ENCODE data around the gene FOSL1. TPM values are rescaled to one million over a fixed set of nuclear protein-coding genes. Genes with fewer than 3 reads are reported as not detected.

The FOSL1 gene
- total and polyA plus RNA-seq, 4 donors = 0.17 to 0.20 TPM; not detected in 2

- peaks cover 10 to 48% (median 32%) of the 10 kb centered on the region in 4 donors for H3K4me1 ChIP-seq (ENCODE audit: control insufficient read depth in 4 of 4, insufficient read depth in 4 of 4, low read length in 3 of 4)
- peak overlapping the region; percentile 12 to 84 (median 59) for H3K4me3 ChIP-seq (ENCODE audit: low read depth in 1 of 3, low read length in 3 of 3)
- H3K9ac ChIP-seq (ENCODE audit: low read depth in 1 of 2, low read length in 2 of 2) = peak overlapping the region; percentile 9 to 92
- peaks cover 11 to 32% (median 23%) of the 10 kb centered on the region in 4 donors for H3K36me3 ChIP-seq (ENCODE audit: control insufficient read depth in 4 of 4, insufficient read depth in 3 of 4, low read depth in 1 of 4, low read length in 3 of 4)
- no peak for DNase-seq (ENCODE audit: low spot score)
- H3K27me3 ChIP-seq (ENCODE audit: control insufficient read depth in 4 of 4, insufficient read depth in 4 of 4, low read length in 3 of 4) = no peaks in the 10 kb centered on the region
- 7% methylated on average over 16 of the region's 16 CpGs for WGBS
- no peaks in the 10 kb centered on the region for H3K9me3 ChIP-seq (ENCODE audit: control insufficient read depth in 4 of 4, low read length in 3 of 4)
- TF ChIP-seq FOXA1 (IDR thresholded peaks at IDR 0.05) (no peak), FOXA2 (IDR thresholded peaks at IDR 0.05) (no peak), TAF1 (conservative IDR thresholded peaks at IDR 0.05) (peak; percentile 66), HNF4A (conservative IDR thresholded peaks at IDR 0.05) (no peak)
- peak overlapping the region; percentile 81 to 96 for H3K27ac ChIP-seq (ENCODE audit: low read depth in 1 of 2, low read length in 2 of 2)
Observed at GRCh38 chr11:65859812-65860277, 40.3 kb downstream of the FOSL1 start.

GRCh38 chr11:65859095-65859811 lies 40.9 kb downstream of the FOSL1 start:
- TF ChIP-seq RAD21 (IDR thresholded peaks at IDR 0.05) = no peak
- peak; percentile 82 for TF ChIP-seq REST (IDR thresholded peaks at IDR 0.05)
- no peak for TF ChIP-seq HNF4G (IDR thresholded peaks at IDR 0.05)
- TF ChIP-seq, protein P1, sequence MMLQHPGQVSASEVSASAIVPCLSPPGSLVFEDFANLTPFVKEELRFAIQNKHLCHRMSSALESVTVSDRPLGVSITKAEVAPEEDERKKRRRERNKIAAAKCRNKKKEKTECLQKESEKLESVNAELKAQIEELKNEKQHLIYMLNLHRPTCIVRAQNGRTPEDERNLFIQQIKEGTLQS (IDR thresholded peaks at IDR 0.05) = peak; percentile 1
- TF ChIP-seq JUND (IDR thresholded peaks at IDR 0.05) = no peak
- TF ChIP-seq RXRA (IDR thresholded peaks at IDR 0.05) = no peak
- TF ChIP-seq YY1 (IDR thresholded peaks at IDR 0.05) = peak; percentile 53
- peak in 1 of 2 donors; percentile 19 for TF ChIP-seq GABPA (IDR thresholded peaks at IDR 0.05 in 1 of 2, conservative IDR thresholded peaks at IDR 0.05 in 1 of 2)
- TF ChIP-seq NR2F2 (IDR thresholded peaks at IDR 0.05) = no peak
- TF ChIP-seq MAX (IDR thresholded peaks at IDR 0.05) = peak; percentile 12
- TF ChIP-seq EGR1 (IDR thresholded peaks at IDR 0.05; ENCODE audit: low read depth in 2 of 2) = peak; percentile 74 to 75
- no peak for TF ChIP-seq FOXA2 (IDR thresholded peaks at IDR 0.05)
- TF ChIP-seq FOXA1 (IDR thresholded peaks at IDR 0.05) = no peak
- TF ChIP-seq, protein P2, sequence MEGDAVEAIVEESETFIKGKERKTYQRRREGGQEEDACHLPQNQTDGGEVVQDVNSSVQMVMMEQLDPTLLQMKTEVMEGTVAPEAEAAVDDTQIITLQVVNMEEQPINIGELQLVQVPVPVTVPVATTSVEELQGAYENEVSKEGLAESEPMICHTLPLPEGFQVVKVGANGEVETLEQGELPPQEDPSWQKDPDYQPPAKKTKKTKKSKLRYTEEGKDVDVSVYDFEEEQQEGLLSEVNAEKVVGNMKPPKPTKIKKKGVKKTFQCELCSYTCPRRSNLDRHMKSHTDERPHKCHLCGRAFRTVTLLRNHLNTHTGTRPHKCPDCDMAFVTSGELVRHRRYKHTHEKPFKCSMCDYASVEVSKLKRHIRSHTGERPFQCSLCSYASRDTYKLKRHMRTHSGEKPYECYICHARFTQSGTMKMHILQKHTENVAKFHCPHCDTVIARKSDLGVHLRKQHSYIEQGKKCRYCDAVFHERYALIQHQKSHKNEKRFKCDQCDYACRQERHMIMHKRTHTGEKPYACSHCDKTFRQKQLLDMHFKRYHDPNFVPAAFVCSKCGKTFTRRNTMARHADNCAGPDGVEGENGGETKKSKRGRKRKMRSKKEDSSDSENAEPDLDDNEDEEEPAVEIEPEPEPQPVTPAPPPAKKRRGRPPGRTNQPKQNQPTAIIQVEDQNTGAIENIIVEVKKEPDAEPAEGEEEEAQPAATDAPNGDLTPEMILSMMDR (IDR thresholded peaks at IDR 0.05; ENCODE audit: low read depth, low read length, missing input control) = no peak
- TF ChIP-seq TAF1 (conservative IDR thresholded peaks at IDR 0.05) = peak; percentile 77
- TF ChIP-seq ZBTB33 (IDR thresholded peaks at IDR 0.05) = no peak
- peak; percentile 63 for TF ChIP-seq SP1 (IDR thresholded peaks at IDR 0.05)
- TF ChIP-seq HNF4A (conservative IDR thresholded peaks at IDR 0.05) = no peak
- H3K36me3 ChIP-seq (ENCODE audit: control insufficient read depth in 4 of 4, insufficient read depth in 3 of 4, low read depth in 1 of 4, low read length in 3 of 4) = peaks cover 11 to 32% (median 23%) of the 10 kb centered on the region in 4 donors
- DNase-seq (ENCODE audit: low spot score) = peak; percentile 95
- H3K9me3 ChIP-seq (ENCODE audit: control insufficient read depth in 4 of 4, low read length in 3 of 4) = no peaks in the 10 kb centered on the region
- H3K4me1 ChIP-seq (ENCODE audit: control insufficient read depth in 4 of 4, insufficient read depth in 4 of 4, low read length in 3 of 4) = peaks cover 10 to 48% (median 32%) of the 10 kb centered on the region in 4 donors
- H3K27ac ChIP-seq (ENCODE audit: low read depth in 1 of 2, low read length in 2 of 2) = peak overlapping the region; percentile 81 to 96
- peak overlapping the region; percentile 12 to 84 (median 59) for H3K4me3 ChIP-seq (ENCODE audit: low read depth in 1 of 3, low read length in 3 of 3)
- under 1% methylated on average over 46 of the region's 46 CpGs for WGBS
- H3K27me3 ChIP-seq (ENCODE audit: control insufficient read depth in 4 of 4, insufficient read depth in 4 of 4, low read length in 3 of 4) = no peaks in the 10 kb centered on the region
- peak overlapping the region; percentile 9 to 92 for H3K9ac ChIP-seq (ENCODE audit: low read depth in 1 of 2, low read length in 2 of 2)

Data from liver (tissue), 9 donors.